ENCODE measurements around the gene EIF4A2. TPM values are rescaled to one million over a fixed set of nuclear protein-coding genes. Genes with fewer than 3 reads are reported as not detected.
"Not testable (repeated sequence)": the region's sequence is repeated elsewhere in the genome, so short reads cannot be mapped to it uniquely, and the experiment has no call there.

The EIF4A2 gene
- total and polyA plus RNA-seq, 2 donors = 528 to 727 TPM

GRCh38 chr3:186818516-186818915 lies 35.1 kb downstream of the EIF4A2 start:
- no peak for DNase-seq (ENCODE audit: extremely low spot score)
- 89% methylated on average over 5 of the region's 5 CpGs for WGBS

DNA sequence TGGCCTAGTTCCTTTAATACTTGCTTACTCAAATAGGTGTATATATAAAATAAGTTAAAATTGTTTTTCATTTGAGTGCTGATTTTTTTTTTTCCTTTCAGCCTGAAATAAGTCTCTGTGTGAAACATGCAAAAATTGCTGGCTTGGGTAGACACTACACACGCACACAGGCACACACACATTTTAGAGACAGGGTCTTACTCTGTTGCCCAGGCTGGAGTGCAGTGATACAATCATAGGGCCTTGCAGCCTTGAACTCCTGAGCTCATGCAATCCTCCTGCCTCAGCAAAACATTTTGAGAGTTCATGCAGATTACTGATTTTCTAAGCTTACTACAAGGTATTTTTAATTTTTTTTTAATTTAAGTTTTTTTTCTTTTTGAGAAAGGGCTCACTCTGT lies 35.6 kb downstream of the EIF4A2 start:
- H3K4me3 ChIP-seq (ENCODE audit: low read depth, low read length) = no peak overlapping the region
- no peak for DNase-seq (ENCODE audit: extremely low spot score)
- WGBS = 82% methylated on average over 1 of the region's 1 CpG
- no peaks in the 10 kb centered on the region for H3K4me1 ChIP-seq (ENCODE audit: insufficient read depth)
- no peaks in the 10 kb centered on the region for H3K36me3 ChIP-seq (ENCODE audit: insufficient read depth)
- H3K27ac ChIP-seq (ENCODE audit: low read depth) = no peak overlapping the region

More at GRCh38 chr3:186818516-186818915, 35.1 kb downstream of the EIF4A2 start:
- Histone ChIP-seq H3K36me3 (ENCODE audit: insufficient read depth) (no peaks in the 10 kb centered on the region), H3K4me1 (ENCODE audit: insufficient read depth) (no peaks in the 10 kb centered on the region), H3K4me3 (ENCODE audit: low read depth, low read length) (no peak overlapping the region), H3K27ac (ENCODE audit: low read depth) (no peak overlapping the region)

DNA sequence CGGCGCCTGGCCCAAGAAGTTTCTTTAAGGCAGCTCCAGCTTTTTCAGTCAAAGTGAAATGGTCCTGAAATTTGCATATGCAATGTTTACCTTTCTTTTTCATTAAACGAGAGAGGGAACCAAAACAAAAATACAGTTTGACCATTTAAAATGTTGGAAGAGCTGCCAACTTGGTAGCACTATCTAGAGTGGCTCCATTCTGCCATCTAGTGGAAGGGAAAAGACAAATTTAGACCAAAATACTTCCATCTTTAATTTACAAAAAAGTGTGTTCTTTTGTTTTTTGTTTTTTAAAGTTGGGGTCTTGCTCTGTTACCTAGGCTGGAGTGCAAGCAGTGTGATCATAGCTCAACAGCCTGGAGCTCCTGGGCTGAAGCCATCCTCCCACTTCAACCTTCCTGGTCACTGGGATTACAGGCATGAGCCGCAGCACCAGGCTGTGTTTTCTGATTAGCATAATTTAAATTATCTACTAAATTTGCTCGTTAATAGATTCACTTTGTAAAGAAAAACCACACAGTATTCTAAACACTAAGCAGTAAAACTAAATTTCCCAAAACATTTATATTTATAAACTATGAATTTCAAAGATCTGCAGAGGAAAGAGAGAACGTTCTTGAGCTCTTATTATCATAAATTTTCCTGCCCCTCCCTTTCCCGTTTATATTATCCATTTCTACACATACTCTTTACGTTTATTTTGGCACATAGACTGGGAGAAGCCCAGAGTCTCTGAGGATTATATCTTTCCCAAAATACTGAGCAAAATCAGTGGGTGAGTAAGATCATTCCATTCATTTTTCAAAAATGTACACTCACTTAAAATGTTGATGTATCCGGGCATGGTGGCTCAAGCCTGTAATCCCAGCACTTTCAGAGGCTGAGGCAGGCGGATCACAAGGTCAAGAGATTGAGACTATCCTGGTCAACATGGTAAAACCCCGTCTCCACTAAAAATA lies 38.3 kb downstream of the EIF4A2 start:
- H3K27ac ChIP-seq (ENCODE audit: low read depth) = no peak overlapping the region
- no peak overlapping the region for H3K4me3 ChIP-seq (ENCODE audit: low read depth, low read length)
- H3K4me1 ChIP-seq (ENCODE audit: insufficient read depth) = no peaks in the 10 kb centered on the region
- no peak for DNase-seq (ENCODE audit: extremely low spot score)
- WGBS = 36% methylated on average over 11 of the region's 11 CpGs
- H3K36me3 ChIP-seq (ENCODE audit: insufficient read depth) = no peaks in the 10 kb centered on the region

GRCh38 chr3:186822388-186822759 lies 39.0 kb downstream of the EIF4A2 start:
- not testable (repeated sequence) for H3K36me3 ChIP-seq (ENCODE audit: insufficient read depth); H3K27ac ChIP-seq (ENCODE audit: low read depth); DNase-seq (ENCODE audit: extremely low spot score); H3K4me3 ChIP-seq (ENCODE audit: low read depth, low read length); H3K4me1 ChIP-seq (ENCODE audit: insufficient read depth)
- 61% methylated on average over 1 of the region's 1 CpG for WGBS

GRCh38 chr3:186823386-186823785 lies 40.0 kb downstream of the EIF4A2 start:
- WGBS = 73% methylated on average over 2 of the region's 2 CpGs
- H3K4me3 ChIP-seq (ENCODE audit: low read depth, low read length) = no peak overlapping the region
- H3K4me1 ChIP-seq (ENCODE audit: insufficient read depth) = no peaks in the 10 kb centered on the region
- DNase-seq (ENCODE audit: extremely low spot score) = no peak
- H3K36me3 ChIP-seq (ENCODE audit: insufficient read depth) = no peaks in the 10 kb centered on the region
- no peak overlapping the region for H3K27ac ChIP-seq (ENCODE audit: low read depth)

DNA sequence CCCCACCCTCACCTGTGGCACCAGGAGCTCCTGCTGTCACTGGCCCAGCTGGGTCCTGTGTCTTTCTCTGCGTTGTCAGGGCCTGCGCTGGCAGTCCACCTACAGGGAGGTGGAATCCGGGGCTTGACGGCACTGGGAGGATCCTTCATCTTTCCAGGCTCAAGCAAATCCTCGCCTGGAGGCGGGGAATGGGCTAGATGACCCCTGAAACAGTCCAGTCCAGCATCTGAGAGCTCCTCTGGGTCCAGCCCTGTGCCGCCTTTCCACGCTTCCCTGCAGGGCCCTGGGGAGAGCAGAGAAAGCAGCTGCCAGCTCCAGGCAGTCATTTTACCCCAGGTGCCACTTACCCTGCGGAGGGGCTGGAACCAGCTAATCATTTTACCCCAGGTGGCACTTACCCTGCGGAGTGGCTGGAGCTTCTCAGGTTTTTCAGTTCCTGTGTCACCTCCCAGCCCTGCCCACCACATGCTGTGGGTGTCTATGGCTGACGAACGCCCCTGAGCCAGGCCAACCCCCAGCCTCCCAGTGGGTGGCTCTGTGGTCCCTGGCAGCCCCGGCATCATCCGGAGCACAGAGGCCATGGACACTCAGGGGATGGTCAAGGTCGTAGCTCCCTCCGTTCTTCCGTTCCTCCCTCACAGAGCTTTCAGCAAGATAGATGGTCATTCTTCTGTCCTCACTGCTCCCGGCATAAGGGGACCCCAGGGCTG lies 41.2 kb downstream of the EIF4A2 start:
- DNase-seq (ENCODE audit: extremely low spot score) = no peak
- Histone ChIP-seq H3K36me3 (ENCODE audit: insufficient read depth) (no peaks in the 10 kb centered on the region), H3K27ac (ENCODE audit: low read depth) (no peak overlapping the region), H3K4me3 (ENCODE audit: low read depth, low read length) (no peak overlapping the region), H3K4me1 (ENCODE audit: insufficient read depth) (no peaks in the 10 kb centered on the region)
- WGBS = 34% methylated on average over 18 of the region's 18 CpGs

GRCh38 chr3:186825294-186825821 lies 42.0 kb downstream of the EIF4A2 start:
- no peak for DNase-seq (ENCODE audit: extremely low spot score)
- Histone ChIP-seq H3K4me3 (ENCODE audit: low read depth, low read length) (no peak overlapping the region), H3K4me1 (ENCODE audit: insufficient read depth) (no peaks in the 10 kb centered on the region), H3K36me3 (ENCODE audit: insufficient read depth) (no peaks in the 10 kb centered on the region), H3K27ac (ENCODE audit: low read depth) (no peak overlapping the region)
- 12% methylated on average over 23 of the region's 23 CpGs for WGBS

DNA sequence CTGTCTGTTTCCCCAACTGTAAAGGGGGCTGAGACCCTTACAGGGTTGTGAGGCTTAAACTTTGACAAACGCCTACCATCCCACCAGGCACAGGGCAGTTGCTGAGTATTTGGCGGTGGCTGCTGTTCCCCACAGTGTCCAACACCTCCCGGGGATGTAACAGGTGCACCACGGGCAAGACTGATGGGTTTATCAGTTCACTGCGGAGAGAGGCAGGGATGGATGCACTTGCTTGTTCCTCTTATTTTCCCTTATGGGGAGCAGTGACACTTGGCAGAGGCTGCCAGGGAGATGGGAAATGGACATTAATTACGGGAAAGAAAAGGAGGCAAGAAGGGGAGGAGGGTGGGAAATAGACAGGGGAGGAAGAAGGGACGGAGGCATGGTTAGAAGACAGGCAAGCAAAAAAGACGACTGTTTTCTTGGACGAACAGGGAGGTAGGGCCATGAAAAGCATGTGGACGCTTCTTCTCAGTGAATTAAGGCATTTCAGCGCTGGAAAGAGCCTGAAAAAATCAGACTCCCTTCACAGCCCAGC lies 42.6 kb downstream of the EIF4A2 start:
- Histone ChIP-seq H3K27ac (ENCODE audit: low read depth) (no peak overlapping the region), H3K4me3 (ENCODE audit: low read depth, low read length) (no peak overlapping the region), H3K36me3 (ENCODE audit: insufficient read depth) (no peaks in the 10 kb centered on the region), H3K4me1 (ENCODE audit: insufficient read depth) (no peaks in the 10 kb centered on the region)
- DNase-seq (ENCODE audit: extremely low spot score) = no peak
- WGBS = 40% methylated on average over 11 of the region's 11 CpGs

DNA sequence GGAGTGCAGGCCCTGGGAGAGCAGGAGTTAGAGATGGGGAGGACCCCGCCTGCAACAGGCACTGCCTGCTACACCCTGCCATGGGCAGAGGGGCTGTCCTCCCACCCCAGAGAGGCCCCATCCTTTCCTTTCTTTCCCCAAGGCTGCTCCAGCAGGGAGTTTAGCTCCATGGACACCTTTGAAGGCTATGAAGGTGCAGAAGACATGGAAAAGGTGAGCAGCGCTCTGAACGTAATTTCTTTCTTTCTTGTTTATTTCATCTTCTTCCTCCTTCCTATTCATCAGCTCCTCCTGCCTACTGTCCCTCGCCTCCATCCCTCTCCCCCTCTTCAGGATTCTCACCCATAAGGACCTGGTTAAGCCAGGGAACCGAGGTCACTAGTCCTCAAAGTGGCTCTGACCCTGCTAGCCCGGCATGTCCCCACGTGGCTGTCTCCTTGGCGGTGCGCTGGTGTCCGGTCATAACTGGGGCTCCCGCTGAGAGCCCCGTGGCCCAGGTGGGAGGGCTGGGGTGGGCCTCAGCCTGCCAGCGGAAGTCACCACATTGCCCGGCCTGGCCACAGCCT lies 43.1 kb downstream of the EIF4A2 start:
- Histone ChIP-seq H3K36me3 (ENCODE audit: insufficient read depth) (no peaks in the 10 kb centered on the region), H3K27ac (ENCODE audit: low read depth) (no peak overlapping the region), H3K4me3 (ENCODE audit: low read depth, low read length) (peak overlapping the region; percentile 58), H3K4me1 (ENCODE audit: insufficient read depth) (no peaks in the 10 kb centered on the region)
- WGBS = 27% methylated on average over 14 of the region's 14 CpGs
- no peak for DNase-seq (ENCODE audit: extremely low spot score)

DNA sequence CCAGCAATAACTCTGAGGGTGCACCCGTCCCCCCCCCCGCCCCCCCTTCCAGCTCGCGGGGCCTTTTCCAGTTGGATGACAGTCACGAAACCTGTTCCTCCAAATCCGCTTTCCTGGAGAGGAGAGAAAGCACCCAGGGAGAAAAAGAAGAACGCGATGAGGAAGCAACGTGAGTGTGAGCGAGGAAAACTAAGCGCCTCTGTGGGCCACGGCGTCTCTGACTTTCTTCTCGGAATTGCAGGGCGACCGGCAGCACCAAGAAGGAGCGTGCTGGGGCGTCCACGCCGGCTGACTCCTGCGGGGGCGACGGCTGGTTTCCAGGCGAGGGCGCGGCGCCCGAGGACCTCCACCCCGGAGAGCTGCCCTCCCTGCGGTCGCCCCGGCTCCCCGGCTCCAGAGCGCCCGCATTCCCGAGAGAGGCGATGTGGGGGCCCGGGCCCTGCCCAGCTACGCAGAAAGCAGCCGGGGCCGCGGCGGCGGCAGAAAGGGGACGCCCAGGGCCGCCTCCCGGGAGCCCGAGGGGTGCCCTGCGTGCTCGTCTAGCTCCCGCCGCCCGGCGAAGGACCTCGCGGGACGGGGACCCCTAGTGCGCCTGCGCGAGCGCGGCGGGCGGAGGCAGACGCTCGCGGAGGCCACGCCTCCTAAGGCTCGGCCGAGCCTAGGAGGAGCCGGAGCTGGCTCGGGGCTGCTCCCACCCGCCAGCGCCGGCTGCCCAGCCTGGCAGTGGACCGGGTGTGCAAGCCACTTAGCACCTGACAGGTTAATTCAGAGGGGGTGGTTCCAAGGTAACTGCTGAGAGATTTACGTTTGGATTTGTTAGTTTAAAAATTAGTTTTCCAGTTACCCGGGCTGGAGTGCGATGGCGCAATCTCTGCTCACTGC lies 43.8 kb downstream of the EIF4A2 start:
- no peaks in the 10 kb centered on the region for H3K36me3 ChIP-seq (ENCODE audit: insufficient read depth)

GRCh38 chr3:186828340-186828739 lies 45.0 kb downstream of the EIF4A2 start:
- no peaks in the 10 kb centered on the region for H3K36me3 ChIP-seq (ENCODE audit: insufficient read depth)
- H3K4me3 ChIP-seq (ENCODE audit: low read depth, low read length) = no peak overlapping the region
- H3K4me1 ChIP-seq (ENCODE audit: insufficient read depth) = no peaks in the 10 kb centered on the region
- no peak overlapping the region for H3K27ac ChIP-seq (ENCODE audit: low read depth)
- WGBS = 25% methylated on average over 5 of the region's 5 CpGs
- no peak for DNase-seq (ENCODE audit: extremely low spot score)

More for the DNA sequence above, 43.8 kb downstream of the EIF4A2 start:
- Histone ChIP-seq H3K27ac (ENCODE audit: low read depth) (no peak overlapping the region), H3K4me1 (ENCODE audit: insufficient read depth) (no peaks in the 10 kb centered on the region), H3K4me3 (ENCODE audit: low read depth, low read length) (peak overlapping the region; percentile 58)
- WGBS = 2% methylated on average over 80 of the region's 80 CpGs
- DNase-seq (ENCODE audit: extremely low spot score) = no peak

- Histone ChIP-seq H3K4me3 (ENCODE audit: low read depth, low read length) (no peak overlapping the region), H3K4me1 (ENCODE audit: insufficient read depth) (no peaks in the 10 kb centered on the region), H3K27ac (ENCODE audit: low read depth) (no peak overlapping the region), H3K36me3 (ENCODE audit: insufficient read depth) (no peaks in the 10 kb centered on the region)
- no peak for DNase-seq (ENCODE audit: extremely low spot score)
- WGBS = 69% methylated on average over 4 of the region's 4 CpGs
These were observed 48.4 kb downstream of the EIF4A2 start for GRCh38 chr3:186831798-186832197.

DNA sequence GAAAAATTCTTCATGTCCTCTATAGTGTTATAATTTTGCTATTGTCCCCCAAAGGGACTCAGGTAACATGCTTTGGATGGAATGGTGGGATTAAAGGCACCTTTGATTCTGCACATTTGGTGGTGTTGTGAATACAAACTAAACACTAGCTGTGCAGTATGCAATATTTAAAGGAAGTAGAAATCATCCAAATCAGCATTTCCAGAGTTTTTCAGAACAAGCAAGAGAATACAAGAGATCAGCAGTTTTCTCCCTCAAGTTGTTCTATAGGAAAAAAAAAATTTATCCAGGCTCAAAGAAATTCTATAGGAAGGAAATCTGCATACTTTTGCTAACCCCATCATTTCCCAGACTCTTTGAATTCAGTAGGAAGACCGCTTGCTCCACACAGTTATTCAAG lies 48.9 kb downstream of the EIF4A2 start:
- DNase-seq (ENCODE audit: extremely low spot score) = no peak

More for the DNA sequence above, 48.9 kb downstream of the EIF4A2 start:
- Histone ChIP-seq H3K4me1 (ENCODE audit: insufficient read depth) (no peaks in the 10 kb centered on the region), H3K4me3 (ENCODE audit: low read depth, low read length) (no peak overlapping the region), H3K36me3 (ENCODE audit: insufficient read depth) (no peaks in the 10 kb centered on the region), H3K27ac (ENCODE audit: low read depth) (no peak overlapping the region)
- WGBS = 84% methylated on average over 1 of the region's 1 CpG

Measured in urinary bladder (tissue), 4 donors.